Osteoblast (primary cell): ENCODE measurements around the gene NSF. TPM values are rescaled to one million over a fixed set of nuclear protein-coding genes. Genes with fewer than 3 reads are reported as not detected.

Experiments used
- DNase-seq: peaks from one replicate; pipeline ENCODE4 v3.0.0; 2011; ENCODE audit warnings: low spot score, mixed read lengths; ENCODE audit not compliant: insufficient read length; ENCODE audit errors: missing footprints
- H2AFZ ChIP-seq: 2 replicates; pipeline ENCODE4 v1.6.0; 2011; ENCODE audit warnings: mild to moderate bottlenecking, low read length
- H3K27ac ChIP-seq: 2 replicates; pipeline ENCODE4 v1.5.1; 2011; ENCODE audit warnings: mild to moderate bottlenecking, low read depth, low read length, moderate library complexity
- H3K27me3 ChIP-seq: 2 replicates; pipeline ENCODE4 v1.6.0; 2012; ENCODE audit warnings: mild to moderate bottlenecking, control low read depth, inconsistent platforms, low read length, moderate library complexity; ENCODE audit not compliant: insufficient read depth
- H3K36me3 ChIP-seq: 2 replicates; pipeline ENCODE4 v1.5.1; 2011; ENCODE audit warnings: mild to moderate bottlenecking, low read length, control low read depth, moderate library complexity; ENCODE audit not compliant: insufficient read depth
- H3K4me1 ChIP-seq: 2 replicates; pipeline ENCODE4 v1.5.1; 2011; ENCODE audit warnings: mild to moderate bottlenecking, low read length, control low read depth, moderate library complexity; ENCODE audit not compliant: insufficient read depth
- H3K4me2 ChIP-seq: 2 replicates; pipeline ENCODE4 v1.6.0; 2011; ENCODE audit warnings: mild to moderate bottlenecking, low read length; ENCODE audit not compliant: insufficient read depth
- H3K4me3 ChIP-seq: fragments of 200-600 bp; sonication (generic); 3 replicates; pipeline ENCODE4 v1.5.1; 2012; ENCODE audit warnings: mild to moderate bottlenecking, low read length, inconsistent platforms; ENCODE audit not compliant: insufficient read depth
- H3K79me2 ChIP-seq: 2 replicates; pipeline ENCODE4 v1.6.0; 2012; ENCODE audit warnings: mild to moderate bottlenecking, low read length, control low read depth, inconsistent platforms; ENCODE audit not compliant: insufficient read depth
- H3K9me3 ChIP-seq: 2 replicates; pipeline ENCODE4 v1.5.1; 2011; ENCODE audit warnings: low read depth, low read length, control low read depth
- H4K20me1 ChIP-seq: 2 replicates; pipeline ENCODE4 v1.6.0; 2012; ENCODE audit warnings: mild to moderate bottlenecking, low read length, control low read depth; ENCODE audit not compliant: insufficient read depth
- total RNA-seq: library from RNA; depleted of rRNA; stranded (reverse); fragments of >200 nt; gene quantifications from 2 replicates; pipeline ENCODE4 v1.2.3, GENCODE V29; 2012
- TF ChIP-seq, protein P1 (sequence below): IDR thresholded peaks from 2 replicates; pipeline ENCODE4 v1.5.1; 2011; ENCODE audit warnings: mild to moderate bottlenecking, low read depth, low read length, moderate library complexity; ENCODE audit errors: extremely low read depth

NSF gene
- total RNA-seq, 1 donor: 72.7 TPM

DNA sequence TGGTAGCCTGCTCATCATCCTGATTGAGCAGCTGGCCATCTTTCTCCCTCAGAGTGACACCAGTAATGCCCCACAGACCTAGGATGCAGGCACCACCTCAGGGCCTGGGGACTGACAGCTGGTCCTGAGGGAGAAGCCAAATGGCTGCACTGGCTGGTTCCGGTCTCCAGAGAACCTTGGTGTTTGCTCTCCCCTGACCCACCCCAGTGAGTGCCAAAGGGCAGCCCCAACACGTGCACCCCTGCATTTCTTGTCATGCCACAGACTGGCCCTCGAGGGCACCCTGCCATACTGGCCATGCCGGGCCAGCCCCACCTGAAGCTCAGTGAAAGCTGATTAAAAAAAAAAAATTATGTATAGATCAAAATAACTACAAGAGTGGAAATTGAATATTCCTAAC, 127.5 kb downstream of the NSF start:
- no peaks in the 10 kb centered on the region for H3K27me3 ChIP-seq
- no peak overlapping the region for H3K27ac ChIP-seq
- H2AFZ ChIP-seq: no peak overlapping the region
- peaks cover 2% of the 10 kb centered on the region for H3K36me3 ChIP-seq
- H4K20me1 ChIP-seq: no peaks in the 10 kb centered on the region
- no peaks in the 10 kb centered on the region for H3K4me1 ChIP-seq
- H3K4me2 ChIP-seq: no peak overlapping the region
- H3K79me2 ChIP-seq: no peaks in the 10 kb centered on the region
- no peak overlapping the region for H3K4me3 ChIP-seq
- TF ChIP-seq, protein P1, sequence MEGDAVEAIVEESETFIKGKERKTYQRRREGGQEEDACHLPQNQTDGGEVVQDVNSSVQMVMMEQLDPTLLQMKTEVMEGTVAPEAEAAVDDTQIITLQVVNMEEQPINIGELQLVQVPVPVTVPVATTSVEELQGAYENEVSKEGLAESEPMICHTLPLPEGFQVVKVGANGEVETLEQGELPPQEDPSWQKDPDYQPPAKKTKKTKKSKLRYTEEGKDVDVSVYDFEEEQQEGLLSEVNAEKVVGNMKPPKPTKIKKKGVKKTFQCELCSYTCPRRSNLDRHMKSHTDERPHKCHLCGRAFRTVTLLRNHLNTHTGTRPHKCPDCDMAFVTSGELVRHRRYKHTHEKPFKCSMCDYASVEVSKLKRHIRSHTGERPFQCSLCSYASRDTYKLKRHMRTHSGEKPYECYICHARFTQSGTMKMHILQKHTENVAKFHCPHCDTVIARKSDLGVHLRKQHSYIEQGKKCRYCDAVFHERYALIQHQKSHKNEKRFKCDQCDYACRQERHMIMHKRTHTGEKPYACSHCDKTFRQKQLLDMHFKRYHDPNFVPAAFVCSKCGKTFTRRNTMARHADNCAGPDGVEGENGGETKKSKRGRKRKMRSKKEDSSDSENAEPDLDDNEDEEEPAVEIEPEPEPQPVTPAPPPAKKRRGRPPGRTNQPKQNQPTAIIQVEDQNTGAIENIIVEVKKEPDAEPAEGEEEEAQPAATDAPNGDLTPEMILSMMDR: no peak
- no peak for DNase-seq
- no peaks in the 10 kb centered on the region for H3K9me3 ChIP-seq

DNA sequence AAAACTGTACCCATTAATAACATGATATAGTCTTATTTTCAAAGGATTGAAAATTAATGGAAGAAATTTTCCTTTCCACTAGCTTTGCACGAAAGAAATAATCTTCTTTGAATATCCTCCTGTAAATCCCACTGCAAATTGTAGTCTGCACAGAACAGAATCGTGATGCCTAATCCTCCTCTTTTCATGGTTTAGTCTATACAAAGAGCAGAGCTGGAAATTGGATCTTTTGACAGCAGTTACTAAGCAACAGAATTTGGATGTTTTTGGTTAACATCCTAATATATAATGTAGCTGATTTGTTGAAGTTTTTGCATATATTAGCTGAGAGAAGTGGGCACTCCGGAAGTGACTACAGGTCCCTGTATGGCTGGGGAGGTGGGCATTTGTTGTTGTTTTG, 129.4 kb downstream of the NSF start:
- H4K20me1 ChIP-seq: no peaks in the 10 kb centered on the region
- no peak overlapping the region for H3K4me2 ChIP-seq
- TF ChIP-seq, protein P1: no peak
- H2AFZ ChIP-seq: no peak overlapping the region
- H3K27me3 ChIP-seq: no peaks in the 10 kb centered on the region
- H3K79me2 ChIP-seq: no peaks in the 10 kb centered on the region
- DNase-seq: no peak
- H3K4me1 ChIP-seq: peaks cover 3% of the 10 kb centered on the region
- H3K9me3 ChIP-seq: no peaks in the 10 kb centered on the region
- no peak overlapping the region for H3K4me3 ChIP-seq
- H3K36me3 ChIP-seq: no peaks in the 10 kb centered on the region
- H3K27ac ChIP-seq: no peak overlapping the region

DNA sequence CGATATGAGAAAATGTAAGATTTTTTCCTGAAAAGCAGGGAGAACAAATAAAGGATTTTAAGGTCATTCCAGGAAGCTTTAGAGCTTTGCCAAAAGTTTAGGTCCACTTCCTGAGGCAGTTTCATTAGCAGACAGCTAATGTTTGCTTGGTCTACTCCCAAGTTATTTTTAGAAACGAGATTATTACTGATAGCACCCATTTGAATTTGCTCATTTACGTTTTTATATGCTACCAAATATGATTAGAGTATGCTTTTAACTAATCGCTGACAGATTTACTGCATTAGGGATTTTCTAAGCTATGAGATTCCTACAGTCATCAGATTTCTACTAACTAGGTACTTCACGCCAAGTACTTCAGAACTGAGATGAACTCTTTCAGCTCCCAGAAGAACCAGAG, 129.9 kb downstream of the NSF start:
- Histone ChIP-seq H3K4me1 (peaks cover 3% of the 10 kb centered on the region), H3K79me2 (no peaks in the 10 kb centered on the region), H3K27me3 (no peaks in the 10 kb centered on the region), H3K4me3 (no peak overlapping the region), H3K36me3 (no peaks in the 10 kb centered on the region), H3K27ac (no peak overlapping the region), H3K4me2 (no peak overlapping the region), H3K9me3 (no peaks in the 10 kb centered on the region), H4K20me1 (no peaks in the 10 kb centered on the region), H2AFZ (no peak overlapping the region)
- DNase-seq: no peak
- TF ChIP-seq, protein P1: no peak

DNA sequence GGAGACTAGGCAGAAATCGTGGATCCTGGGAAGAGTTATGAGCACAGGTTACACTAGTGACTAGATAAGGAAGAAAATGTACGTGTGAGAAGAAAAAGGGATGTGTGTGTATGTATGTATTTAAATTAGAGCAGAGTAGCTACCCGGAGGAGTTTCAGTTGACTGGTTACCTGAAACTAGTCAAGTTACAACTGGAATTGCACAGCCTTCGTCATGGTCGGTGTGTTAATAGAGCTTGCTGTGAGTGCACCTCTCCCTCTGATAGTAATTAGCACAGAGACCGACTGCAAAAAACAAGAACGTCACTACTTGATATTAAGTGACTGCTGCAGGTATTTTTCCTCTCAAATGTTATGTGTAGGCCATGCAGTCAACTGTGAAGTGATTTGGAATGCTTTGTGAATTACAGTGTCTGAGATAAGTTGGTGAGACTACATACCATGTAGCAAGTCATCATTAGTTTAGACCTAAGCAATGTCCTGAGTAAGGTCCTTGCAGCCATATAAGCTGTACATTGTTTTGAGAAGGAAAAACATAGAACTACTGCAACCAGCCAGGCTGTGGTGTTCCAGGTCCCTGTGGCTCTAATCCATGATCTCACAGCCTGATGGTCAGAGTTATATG, 132.3 kb downstream of the NSF start:
- H3K79me2 ChIP-seq: no peaks in the 10 kb centered on the region
- H3K4me1 ChIP-seq: peaks cover 21% of the 10 kb centered on the region
- H3K9me3 ChIP-seq: no peaks in the 10 kb centered on the region
- H3K4me3 ChIP-seq: no peak overlapping the region
- H3K27me3 ChIP-seq: no peaks in the 10 kb centered on the region
- H4K20me1 ChIP-seq: no peaks in the 10 kb centered on the region
- no peaks in the 10 kb centered on the region for H3K36me3 ChIP-seq
- H3K27ac ChIP-seq: no peak overlapping the region
- TF ChIP-seq, protein P1: no peak
- H2AFZ ChIP-seq: no peak overlapping the region
- DNase-seq: no peak
- no peak overlapping the region for H3K4me2 ChIP-seq
